Activated gamma-delta T cell treated with anti-CD3 and anti-CD28 coated beads, Interleukin-2, amount 50 U/mL, for 16 hours (primary cell): ENCODE measurements around the gene HPD.
"Not testable (repeated sequence)": the region's sequence is repeated elsewhere in the genome, so short reads cannot be mapped to it uniquely, and the experiment has no call there.

Experiments
- DNase-seq: peaks from one replicate; pipeline ENCODE4 v3.0.0-alpha.2; 2020; ENCODE audit warnings: low read depth

Gene HPD

DNA sequence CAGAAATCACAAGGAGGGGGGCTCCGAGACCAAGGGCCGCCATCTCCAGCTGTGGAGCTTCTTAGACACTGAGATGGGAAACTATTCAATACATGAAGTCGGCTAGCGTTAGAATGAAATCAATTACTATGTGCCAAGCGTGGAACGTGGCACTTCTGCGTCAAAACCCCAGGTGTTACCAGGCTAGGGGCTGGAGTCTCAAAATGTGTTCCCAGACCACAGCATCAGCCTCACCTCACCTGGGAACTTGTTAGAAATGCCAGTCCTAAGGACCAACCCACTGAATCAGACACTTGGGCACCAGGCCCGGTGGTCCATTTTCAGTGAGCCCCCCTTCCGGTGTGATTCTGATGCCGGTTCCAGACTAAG lies 59.9 kb downstream of the HPD start:
- no peak for DNase-seq

GRCh38 chr12:121797937-121798786 lies 60.5 kb downstream of the HPD start:
- no peak for DNase-seq

- no peak for DNase-seq
Observed at GRCh38 chr12:121796855-121797751, 61.6 kb downstream of the HPD start.

- DNase-seq, result peak; percentile 78
Observed at GRCh38 chr12:121795034-121795968, 63.4 kb downstream of the HPD start.

DNA sequence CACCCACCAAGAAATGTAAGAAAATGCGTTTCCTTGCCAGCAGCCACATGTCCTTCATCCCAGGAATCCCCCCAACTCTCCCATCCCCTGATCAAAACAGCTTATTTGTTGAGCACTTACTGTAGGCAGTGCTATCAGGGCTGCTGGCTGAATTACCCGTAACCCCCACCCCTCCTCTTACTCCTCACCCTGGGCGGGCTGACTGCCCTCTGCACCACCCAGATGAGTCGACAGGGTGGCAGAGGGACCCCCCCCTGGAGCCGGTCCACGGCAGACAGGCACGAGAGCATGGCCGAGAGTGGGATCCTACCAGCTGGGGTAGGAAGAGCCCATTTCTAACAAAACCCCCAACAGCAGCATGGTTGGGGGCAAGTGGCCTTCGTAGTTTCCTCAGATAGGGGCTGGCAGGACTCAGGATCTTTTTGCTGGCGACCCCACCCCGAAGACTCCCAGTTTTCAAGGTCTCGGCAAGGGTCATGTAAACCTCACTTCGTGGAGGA lies 64.1 kb downstream of the HPD start:
- DNase-seq, result no peak

DNA sequence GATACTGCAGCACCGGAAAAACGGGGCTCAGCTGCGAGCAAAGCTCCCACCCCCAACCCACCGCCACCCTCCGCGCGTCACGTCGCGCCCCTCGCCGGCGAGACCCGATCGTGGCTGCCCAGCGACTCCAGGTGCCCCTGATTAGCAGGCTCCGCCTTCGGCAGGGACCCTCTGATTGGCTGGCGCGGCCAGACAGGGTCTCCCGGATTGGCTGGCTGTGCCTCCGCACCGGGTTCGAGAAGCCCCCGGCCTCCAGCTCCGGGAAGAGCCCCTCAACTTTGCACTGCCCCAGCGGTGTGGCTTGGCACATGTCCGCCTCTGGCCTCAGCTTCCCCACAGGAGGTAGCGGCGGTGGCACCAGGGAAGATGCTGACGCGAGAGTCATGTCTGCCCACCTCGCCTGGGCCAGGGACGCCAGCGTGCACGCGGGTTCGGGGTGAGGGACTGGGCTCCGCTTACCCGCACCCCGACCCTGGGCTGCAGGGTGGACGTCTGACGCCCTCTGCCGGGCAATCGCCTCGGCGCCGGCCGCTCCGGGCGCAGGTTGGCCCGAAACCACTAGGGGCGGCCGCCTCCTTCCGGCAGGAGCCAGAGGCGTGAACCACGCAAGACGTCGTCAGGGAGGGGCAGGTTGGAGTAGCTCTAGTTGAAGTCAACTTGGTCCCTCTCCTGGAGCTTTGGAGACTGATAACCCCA lies 64.7 kb downstream of the HPD start:
- DNase-seq, result peak; percentile 93

GRCh38 chr12:121793440-121793837 lies 65.2 kb downstream of the HPD start, which contains the start of gene RHOF:
TSS of gene RHOF (minus strand) at chr12:121793688. CDS start at chr12:121793633, 55 bp downstream.
- no peak for DNase-seq

DNA sequence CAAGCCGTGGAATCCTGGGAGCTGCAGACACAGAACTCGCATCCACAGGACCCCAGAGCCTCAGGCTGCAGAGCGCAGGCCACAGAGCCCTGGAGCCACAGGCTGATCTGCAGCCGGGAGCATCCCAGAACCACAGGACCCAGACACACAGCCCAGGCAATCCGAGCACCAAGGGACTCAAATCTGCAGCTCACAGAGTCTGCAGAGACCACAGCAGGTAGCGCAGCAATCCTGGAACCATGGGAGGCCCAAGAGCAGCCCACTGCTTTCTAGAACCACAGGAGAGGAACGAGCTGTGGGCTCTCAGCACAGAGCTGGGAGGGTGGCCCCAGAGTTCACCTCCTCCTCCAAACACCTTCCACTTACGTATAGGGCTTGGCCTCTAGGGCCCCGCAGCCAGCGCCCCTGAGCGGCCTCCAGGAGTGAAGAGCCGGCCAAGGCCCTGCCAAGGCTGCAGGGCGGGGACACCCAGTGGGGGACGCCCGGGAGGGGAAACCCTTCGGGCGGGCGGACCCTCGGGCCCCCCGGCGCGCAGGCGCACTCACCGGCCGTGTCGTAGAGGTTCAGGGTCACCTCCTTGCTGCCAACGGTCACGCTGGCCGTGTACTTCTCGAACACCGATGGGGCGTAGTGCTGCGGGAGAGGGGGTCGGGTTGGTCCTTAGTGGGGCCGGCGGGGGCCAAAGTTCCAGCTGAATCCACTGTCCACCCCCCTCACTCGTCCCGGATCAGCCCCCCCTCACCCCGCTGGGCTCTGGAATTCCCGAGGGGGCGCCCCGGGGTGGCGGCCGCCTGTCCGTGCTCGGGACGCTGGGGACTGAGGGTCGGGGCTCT lies 65.8 kb downstream of the HPD start:
- no peak for DNase-seq

DNA sequence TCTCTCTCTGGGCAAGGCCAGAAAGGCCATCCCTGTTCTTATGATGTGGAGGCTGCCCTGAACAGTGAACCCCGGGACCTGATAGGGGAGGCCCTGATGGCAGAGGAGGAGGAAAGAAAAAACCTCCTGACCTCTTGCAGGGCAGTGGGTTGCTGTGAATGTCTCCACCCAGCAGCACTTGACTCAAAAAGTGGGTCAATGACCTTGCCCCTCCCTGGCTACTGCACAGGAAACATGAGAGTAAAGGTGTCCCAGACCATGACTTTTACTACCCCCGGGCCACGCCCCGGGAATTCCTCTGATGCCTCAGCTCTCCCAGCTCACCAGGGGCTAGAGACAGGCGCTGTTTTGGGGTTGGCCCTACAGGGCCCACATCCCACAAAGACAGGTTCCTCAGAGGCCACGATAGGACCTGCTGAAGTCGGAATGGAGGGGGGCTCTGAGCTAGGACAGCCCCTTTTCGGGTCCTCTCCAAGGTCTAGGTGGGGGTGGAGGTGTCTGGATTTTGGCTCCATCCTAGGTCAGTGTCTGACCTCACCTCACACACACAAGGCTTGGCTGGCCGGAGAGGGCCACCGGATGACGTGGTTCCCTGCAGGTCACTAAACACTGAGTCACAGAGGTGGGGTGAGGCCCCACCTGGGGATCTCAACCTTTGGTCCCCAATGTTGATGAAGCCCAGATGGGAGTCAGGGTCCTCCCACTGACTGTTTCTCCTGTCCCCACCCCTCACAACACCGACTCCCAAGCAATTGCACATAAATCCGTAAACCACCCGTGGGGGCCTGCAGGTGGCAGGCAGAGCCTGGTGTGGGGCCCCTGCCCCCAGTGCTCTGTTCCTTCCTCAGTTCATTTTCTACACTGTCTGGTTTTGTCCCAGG lies 66.7 kb downstream of the HPD start:
- DNase-seq, result no peak

- DNase-seq, result not testable (repeated sequence)
Observed at GRCh38 chr12:121790785-121791184, 67.9 kb downstream of the HPD start.

GRCh38 chr12:121789800-121790728 lies 68.6 kb downstream of the HPD start:
- peak; percentile 94 for DNase-seq
